ENCODE data around the gene UXS1.

DNA sequence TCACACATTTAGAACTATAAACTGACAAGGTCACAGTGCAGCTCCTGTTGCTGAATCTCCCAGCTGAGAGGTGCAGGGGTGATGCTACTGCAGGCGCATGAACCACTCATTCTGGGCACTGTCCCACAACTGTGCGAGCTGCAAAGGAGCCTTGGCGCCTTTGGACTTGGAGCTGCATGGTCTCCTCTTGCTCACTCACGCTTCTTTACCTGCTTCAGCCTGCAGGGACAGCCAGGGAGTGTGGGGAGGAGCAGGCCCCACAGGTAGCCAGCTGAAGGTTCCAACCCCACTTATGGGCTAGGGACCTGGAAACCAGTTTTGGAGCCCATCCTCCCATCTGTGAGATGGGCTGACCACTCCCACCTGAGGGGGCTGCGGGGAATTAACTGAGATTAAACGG is 75.0 kb downstream of the UXS1 start:
- TF ChIP-seq, protein P1, sequence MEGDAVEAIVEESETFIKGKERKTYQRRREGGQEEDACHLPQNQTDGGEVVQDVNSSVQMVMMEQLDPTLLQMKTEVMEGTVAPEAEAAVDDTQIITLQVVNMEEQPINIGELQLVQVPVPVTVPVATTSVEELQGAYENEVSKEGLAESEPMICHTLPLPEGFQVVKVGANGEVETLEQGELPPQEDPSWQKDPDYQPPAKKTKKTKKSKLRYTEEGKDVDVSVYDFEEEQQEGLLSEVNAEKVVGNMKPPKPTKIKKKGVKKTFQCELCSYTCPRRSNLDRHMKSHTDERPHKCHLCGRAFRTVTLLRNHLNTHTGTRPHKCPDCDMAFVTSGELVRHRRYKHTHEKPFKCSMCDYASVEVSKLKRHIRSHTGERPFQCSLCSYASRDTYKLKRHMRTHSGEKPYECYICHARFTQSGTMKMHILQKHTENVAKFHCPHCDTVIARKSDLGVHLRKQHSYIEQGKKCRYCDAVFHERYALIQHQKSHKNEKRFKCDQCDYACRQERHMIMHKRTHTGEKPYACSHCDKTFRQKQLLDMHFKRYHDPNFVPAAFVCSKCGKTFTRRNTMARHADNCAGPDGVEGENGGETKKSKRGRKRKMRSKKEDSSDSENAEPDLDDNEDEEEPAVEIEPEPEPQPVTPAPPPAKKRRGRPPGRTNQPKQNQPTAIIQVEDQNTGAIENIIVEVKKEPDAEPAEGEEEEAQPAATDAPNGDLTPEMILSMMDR (IDR thresholded peaks at IDR 0.05) = no peak
- no peak for TF ChIP-seq POLR2A (IDR thresholded peaks at IDR 0.05)

All from heart left ventricle (tissue), 13 donors.